ENCODE measurements around the gene SUSD5. TPM values are rescaled to one million over a fixed set of nuclear protein-coding genes. Genes with fewer than 3 reads are reported as not detected.
A peak's percentile ranks its signal among the peaks of the same experiment; 100 is the strongest.

Gene SUSD5
- total and polyA plus RNA-seq, 2 experiments from 2014 or later: 1.4 to 3.6 TPM

GRCh38 chr3:33128706-33129105 is 89.9 kb downstream of the SUSD5 start:
- Mint-ChIP-seq H3K36me3 (ENCODE audit: low read depth) (peaks cover 37% of the 10 kb centered on the region; the same call in 2 of the 3 replicates), H3K9me3 (no peaks in the 10 kb centered on the region), H3K4me3 (no peak overlapping the region), H3K4me1 (peaks cover 13% of the 10 kb centered on the region), H3K27ac (no peak overlapping the region), H3K27me3 (ENCODE audit: insufficient read depth, low read depth, poor library complexity) (no peaks in the 10 kb centered on the region)
- Histone ChIP-seq H3F3A (replicated peaks; ENCODE audit: low read depth) (no peaks in the 10 kb centered on the region), H3K9me2 (ENCODE audit: insufficient read depth) (no peaks in the 10 kb centered on the region), H4K20me1 (replicated peaks; ENCODE audit: insufficient read depth) (no peaks in the 10 kb centered on the region), H2AFZ (no peak overlapping the region), H3K4me3 (no peak overlapping the region), H3K36me3 (ENCODE audit: insufficient read depth) (peaks cover 23% of the 10 kb centered on the region), H3K79me2 (replicated peaks; ENCODE audit: insufficient read depth) (no peaks in the 10 kb centered on the region), H3K4me2 (no peak overlapping the region), H3K4me1 (ENCODE audit: insufficient read depth) (no peaks in the 10 kb centered on the region), H3K27ac (ENCODE audit: low read depth) (no peak overlapping the region), H3K27me3 (ENCODE audit: insufficient read depth) (no peaks in the 10 kb centered on the region)
- ATAC-seq (peak; percentile 60), DNase-seq (ENCODE audit: low spot score) (peak; percentile 58)
- no peak for TF ChIP-seq EZH2 (IDR thresholded peaks at IDR 0.05; ENCODE audit: low read depth, unreplicated experiment)
- TF ChIP-seq NANOG (IDR thresholded peaks at IDR 0.05; ENCODE audit: borderline replicate concordance): no peak
- TF ChIP-seq, protein P1, sequence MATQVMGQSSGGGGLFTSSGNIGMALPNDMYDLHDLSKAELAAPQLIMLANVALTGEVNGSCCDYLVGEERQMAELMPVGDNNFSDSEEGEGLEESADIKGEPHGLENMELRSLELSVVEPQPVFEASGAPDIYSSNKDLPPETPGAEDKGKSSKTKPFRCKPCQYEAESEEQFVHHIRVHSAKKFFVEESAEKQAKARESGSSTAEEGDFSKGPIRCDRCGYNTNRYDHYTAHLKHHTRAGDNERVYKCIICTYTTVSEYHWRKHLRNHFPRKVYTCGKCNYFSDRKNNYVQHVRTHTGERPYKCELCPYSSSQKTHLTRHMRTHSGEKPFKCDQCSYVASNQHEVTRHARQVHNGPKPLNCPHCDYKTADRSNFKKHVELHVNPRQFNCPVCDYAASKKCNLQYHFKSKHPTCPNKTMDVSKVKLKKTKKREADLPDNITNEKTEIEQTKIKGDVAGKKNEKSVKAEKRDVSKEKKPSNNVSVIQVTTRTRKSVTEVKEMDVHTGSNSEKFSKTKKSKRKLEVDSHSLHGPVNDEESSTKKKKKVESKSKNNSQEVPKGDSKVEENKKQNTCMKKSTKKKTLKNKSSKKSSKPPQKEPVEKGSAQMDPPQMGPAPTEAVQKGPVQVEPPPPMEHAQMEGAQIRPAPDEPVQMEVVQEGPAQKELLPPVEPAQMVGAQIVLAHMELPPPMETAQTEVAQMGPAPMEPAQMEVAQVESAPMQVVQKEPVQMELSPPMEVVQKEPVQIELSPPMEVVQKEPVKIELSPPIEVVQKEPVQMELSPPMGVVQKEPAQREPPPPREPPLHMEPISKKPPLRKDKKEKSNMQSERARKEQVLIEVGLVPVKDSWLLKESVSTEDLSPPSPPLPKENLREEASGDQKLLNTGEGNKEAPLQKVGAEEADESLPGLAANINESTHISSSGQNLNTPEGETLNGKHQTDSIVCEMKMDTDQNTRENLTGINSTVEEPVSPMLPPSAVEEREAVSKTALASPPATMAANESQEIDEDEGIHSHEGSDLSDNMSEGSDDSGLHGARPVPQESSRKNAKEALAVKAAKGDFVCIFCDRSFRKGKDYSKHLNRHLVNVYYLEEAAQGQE (IDR thresholded peaks at IDR 0.05; ENCODE audit: unreplicated experiment): no peak
- no peak for TF ChIP-seq STAT1 (IDR thresholded peaks at IDR 0.05; ENCODE audit: unreplicated experiment)
- TF ChIP-seq, protein P2, sequence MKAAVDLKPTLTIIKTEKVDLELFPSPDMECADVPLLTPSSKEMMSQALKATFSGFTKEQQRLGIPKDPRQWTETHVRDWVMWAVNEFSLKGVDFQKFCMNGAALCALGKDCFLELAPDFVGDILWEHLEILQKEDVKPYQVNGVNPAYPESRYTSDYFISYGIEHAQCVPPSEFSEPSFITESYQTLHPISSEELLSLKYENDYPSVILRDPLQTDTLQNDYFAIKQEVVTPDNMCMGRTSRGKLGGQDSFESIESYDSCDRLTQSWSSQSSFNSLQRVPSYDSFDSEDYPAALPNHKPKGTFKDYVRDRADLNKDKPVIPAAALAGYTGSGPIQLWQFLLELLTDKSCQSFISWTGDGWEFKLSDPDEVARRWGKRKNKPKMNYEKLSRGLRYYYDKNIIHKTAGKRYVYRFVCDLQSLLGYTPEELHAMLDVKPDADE (IDR thresholded peaks at IDR 0.05): no peak

DNA sequence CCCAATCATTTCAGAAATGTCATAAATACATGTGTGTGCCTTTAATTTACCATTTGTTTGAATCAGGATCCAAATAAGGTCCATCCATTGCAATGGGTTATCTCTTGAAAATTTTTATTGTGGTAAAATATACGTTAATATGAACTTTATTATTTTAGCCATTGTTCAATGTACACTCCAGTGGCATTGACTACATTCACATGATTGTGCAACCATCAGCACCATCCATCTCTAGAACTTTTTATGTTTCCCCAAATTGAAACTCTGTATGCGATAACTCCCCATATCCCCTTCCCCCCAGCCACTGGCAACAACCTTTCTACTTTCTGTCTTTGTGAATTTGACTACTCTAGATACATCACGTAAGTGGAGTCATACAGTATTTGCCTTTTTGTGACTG is 92.8 kb downstream of the SUSD5 start:
- no peak overlapping the region for H3K4me3 ChIP-seq
- Mint-ChIP-seq H3K4me3 (no peak overlapping the region), H3K36me3 (ENCODE audit: low read depth) (peaks cover 26% of the 10 kb centered on the region; the same call in 2 of the 3 replicates), H3K4me1 (peaks cover 2% of the 10 kb centered on the region; the same call in 2 of the 3 replicates), H3K27ac (no peak overlapping the region), H3K9me3 (no peaks in the 10 kb centered on the region), H3K27me3 (ENCODE audit: insufficient read depth, low read depth, poor library complexity) (no peaks in the 10 kb centered on the region)
- no peak for DNase-seq (ENCODE audit: low spot score)
- H3K79me2 ChIP-seq (replicated peaks; ENCODE audit: insufficient read depth): no peaks in the 10 kb centered on the region
- no peak overlapping the region for H2AFZ ChIP-seq
- H3K36me3 ChIP-seq (ENCODE audit: insufficient read depth): peaks cover 17% of the 10 kb centered on the region; the same call in 1 of the 2 replicates
- H3K9me2 ChIP-seq (ENCODE audit: insufficient read depth): no peaks in the 10 kb centered on the region
- no peaks in the 10 kb centered on the region for H3F3A ChIP-seq (replicated peaks; ENCODE audit: low read depth)
- H3K27ac ChIP-seq (ENCODE audit: low read depth): no peak overlapping the region
- H3K4me1 ChIP-seq (ENCODE audit: insufficient read depth): no peaks in the 10 kb centered on the region
- no peak overlapping the region for H3K4me2 ChIP-seq
- H3K27me3 ChIP-seq (ENCODE audit: insufficient read depth): no peaks in the 10 kb centered on the region
- TF ChIP-seq, protein P2 (IDR thresholded peaks at IDR 0.05): no peak
- TF ChIP-seq EZH2 (IDR thresholded peaks at IDR 0.05; ENCODE audit: low read depth, unreplicated experiment) (no peak), EZH2phosphoT487 (IDR thresholded peaks at IDR 0.05; ENCODE audit: unreplicated experiment) (no peak), ZNF331 (CRISPR knock-in tag; IDR thresholded peaks at IDR 0.05; ENCODE audit: low read depth) (no peak), STAT1 (IDR thresholded peaks at IDR 0.05; ENCODE audit: unreplicated experiment) (no peak), NANOG (IDR thresholded peaks at IDR 0.05; ENCODE audit: borderline replicate concordance) (no peak)
- no peak for ATAC-seq
- no peaks in the 10 kb centered on the region for H4K20me1 ChIP-seq (replicated peaks; ENCODE audit: insufficient read depth)

Measured in GM23338 (cell line).